Naive B cell (primary cell): ENCODE measurements around the gene CRHBP. TPM values are rescaled to one million over a fixed set of nuclear protein-coding genes. Genes with fewer than 3 reads are reported as not detected.
A peak's percentile ranks its signal among the peaks of the same experiment; 100 is the strongest.
"Not testable (repeated sequence)": the region's sequence is repeated elsewhere in the genome, so short reads cannot be mapped to it uniquely, and the experiment has no call there.

Experiments used
- ATAC-seq, 2 donors: fragments of 150-1000 bp; cut with Tn5 transposase; 2 replicates each; pipeline ENCODE4 v1.10.0; 2021; ENCODE audit warnings: low read depth in 2 of 2, mild to moderate bottlenecking in 2 of 2, moderate library complexity in 2 of 2
- DNase-seq: peaks from one replicate; pipeline ENCODE4 v3.0.0; 2022
- H3K27ac Mint-ChIP-seq, 6 donors: one replicate each; pipeline ENCODE4 v1.8.0; 2020 to 2022; ENCODE audit warnings: mild to moderate bottlenecking in 6 of 6, mixed read lengths in 6 of 6, moderate library complexity in 5 of 6, inconsistent platforms in 2 of 6
- H3K27me3 Mint-ChIP-seq, 3 donors: one replicate each; pipeline ENCODE4 v1.8.0; 2021 to 2022; ENCODE audit warnings: mixed read lengths in 3 of 3, mild to moderate bottlenecking in 1 of 3
- H3K36me3 Mint-ChIP-seq, 2 donors: one replicate each; pipeline ENCODE4 v1.8.0; 2020 to 2022; ENCODE audit warnings: mixed read lengths in 2 of 2, inconsistent platforms in 1 of 2, mild to moderate bottlenecking in 1 of 2
- H3K4me1 Mint-ChIP-seq, 3 donors: one replicate each; pipeline ENCODE4 v1.8.0; 2020 to 2022; ENCODE audit warnings: mixed read lengths in 3 of 3, inconsistent platforms in 1 of 3, mild to moderate bottlenecking in 1 of 3, moderate library complexity in 1 of 3
- H3K4me3 Mint-ChIP-seq, 8 donors: one replicate each; pipeline ENCODE4 v1.8.0; 2020 to 2022; ENCODE audit warnings: mild to moderate bottlenecking in 8 of 8, mixed read lengths in 8 of 8, moderate library complexity in 8 of 8, inconsistent platforms in 2 of 8
- H3K9me3 Mint-ChIP-seq, 7 donors: one replicate each; pipeline ENCODE4 v1.8.0; 2020 to 2022; ENCODE audit warnings: mixed read lengths in 7 of 7, mild to moderate bottlenecking in 5 of 7, inconsistent platforms in 2 of 7, moderate library complexity in 1 of 7
- polyA plus RNA-seq, 6 donors: library from polyadenylated mRNA; unstranded; fragments of 300-500 nt; fragmentation: Illumina TruSeq; gene quantifications; one replicate each; pipeline ENCODE4 v1.2.3, GENCODE V29; 2021; ENCODE audit warnings: low read depth in 6 of 6

CRHBP gene
- polyA plus RNA-seq, 6 donors from 2014 or later: not detected

DNA sequence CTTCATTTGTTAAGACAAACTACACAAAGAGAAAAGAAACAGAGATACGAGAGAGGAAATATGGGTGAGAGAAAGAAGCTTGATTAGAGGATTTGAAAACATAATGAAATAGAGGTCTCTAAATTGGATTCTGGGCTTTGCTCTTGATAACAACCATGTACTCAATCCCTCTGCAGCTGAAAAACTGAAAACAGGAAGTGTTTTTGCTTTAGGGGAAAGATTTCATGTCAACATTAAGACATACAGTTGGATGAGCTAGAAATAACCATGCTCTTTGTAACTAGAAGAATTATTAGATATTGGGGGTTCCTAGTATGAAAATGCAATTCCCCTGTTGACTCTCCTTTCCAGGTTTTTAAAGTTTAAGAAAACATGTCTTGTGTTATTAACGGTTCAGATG, 21.9 kb downstream of the CRHBP start:
- no peak overlapping the region for H3K27ac Mint-ChIP-seq
- no peaks in the 10 kb centered on the region for H3K36me3 Mint-ChIP-seq
- H3K27me3 Mint-ChIP-seq: peaks cover 0 to 7% (median 0%) of the 10 kb centered on the region in 3 donors
- no peaks in the 10 kb centered on the region for H3K9me3 Mint-ChIP-seq
- H3K4me3 Mint-ChIP-seq: no peak overlapping the region
- no peaks in the 10 kb centered on the region for H3K4me1 Mint-ChIP-seq
- ATAC-seq (no peak), DNase-seq (no peak)

DNA sequence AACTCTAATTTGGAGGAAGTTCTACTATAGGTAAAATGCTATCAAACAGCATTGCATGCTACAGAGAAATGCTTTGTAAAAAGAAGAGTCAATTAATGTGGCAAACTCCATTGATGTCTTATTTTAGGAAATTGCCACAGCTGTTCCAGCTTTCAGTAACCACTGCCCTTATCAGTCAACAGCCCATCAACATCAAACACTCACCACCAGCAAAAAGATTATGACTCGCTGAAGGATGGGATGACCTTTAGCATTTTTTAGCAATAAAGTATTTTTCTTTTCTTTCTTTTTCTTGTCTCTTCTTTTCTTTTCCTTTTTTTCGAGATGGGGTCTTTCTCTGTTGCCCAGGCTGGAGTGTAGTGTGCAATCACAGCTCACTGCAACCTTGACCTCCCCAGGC, 26.0 kb downstream of the CRHBP start:
- Mint-ChIP-seq H3K36me3 (no peaks in the 10 kb centered on the region), H3K27me3 (no peaks in the 10 kb centered on the region), H3K4me3 (no peak overlapping the region), H3K9me3 (peaks cover 0 to 1% (median 0%) of the 10 kb centered on the region in 7 donors), H3K27ac (no peak overlapping the region), H3K4me1 (no peaks in the 10 kb centered on the region)
- DNase-seq: no peak
- ATAC-seq: no peak

DNA sequence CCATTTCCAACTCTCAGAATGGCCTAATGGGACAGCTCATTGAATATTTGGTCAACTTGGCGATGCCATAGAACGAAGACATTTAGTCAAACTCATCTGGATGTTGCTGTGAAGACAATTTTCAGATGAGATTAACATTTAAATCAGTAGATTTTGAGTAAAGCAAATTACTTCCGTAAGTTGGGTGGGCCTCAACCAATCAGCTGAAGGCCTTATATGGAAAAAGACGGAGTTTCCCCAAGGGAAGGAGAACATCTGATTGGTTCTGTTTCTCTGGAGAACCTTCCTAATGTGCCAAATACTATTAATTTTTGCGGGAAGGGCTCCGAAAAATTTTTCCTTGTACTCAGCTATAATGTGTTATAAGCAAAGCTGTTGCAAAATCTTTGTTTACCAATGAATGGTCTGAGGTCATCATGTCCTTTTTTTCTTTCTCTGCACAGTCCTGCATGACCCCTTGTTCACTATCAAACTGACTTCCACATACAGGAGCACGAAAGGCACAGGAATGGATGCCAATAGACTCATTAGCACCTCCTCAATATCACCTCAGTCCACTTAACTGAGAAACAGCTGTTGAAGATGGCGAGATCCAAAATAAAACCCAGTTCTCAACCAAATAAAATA, 27.8 kb downstream of the CRHBP start:
- Mint-ChIP-seq H3K36me3 (no peaks in the 10 kb centered on the region), H3K9me3 (peaks cover 0 to 1% (median 0%) of the 10 kb centered on the region in 7 donors), H3K4me1 (no peaks in the 10 kb centered on the region), H3K27me3 (no peaks in the 10 kb centered on the region), H3K27ac (no peak overlapping the region), H3K4me3 (no peak overlapping the region)
- no peak for DNase-seq
- no peak for ATAC-seq

DNA sequence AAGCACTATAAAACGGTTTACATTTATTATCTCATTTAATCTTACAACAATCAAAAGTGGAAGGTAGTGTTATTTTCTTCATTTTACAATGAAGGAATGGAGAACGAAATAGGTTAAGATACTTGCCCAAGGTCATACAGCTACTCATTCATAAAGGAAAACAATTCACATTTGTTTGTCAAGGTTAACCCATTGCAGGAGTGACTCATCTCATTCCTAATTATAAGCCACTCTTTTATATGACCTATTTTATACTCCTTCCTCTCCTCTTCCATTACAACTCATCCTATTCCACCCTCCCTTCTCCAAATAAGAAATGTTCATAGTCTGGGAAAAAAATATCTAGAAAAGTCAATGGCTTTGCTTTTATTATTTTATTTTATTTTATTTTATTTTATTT, 29.6 kb downstream of the CRHBP start:
- Mint-ChIP-seq H3K4me1 (no peaks in the 10 kb centered on the region), H3K4me3 (no peak overlapping the region), H3K9me3 (peaks cover 0 to 2% (median 0%) of the 10 kb centered on the region in 7 donors), H3K27me3 (no peaks in the 10 kb centered on the region), H3K36me3 (no peaks in the 10 kb centered on the region), H3K27ac (no peak overlapping the region)
- no peak for DNase-seq
- no peak for ATAC-seq

DNA sequence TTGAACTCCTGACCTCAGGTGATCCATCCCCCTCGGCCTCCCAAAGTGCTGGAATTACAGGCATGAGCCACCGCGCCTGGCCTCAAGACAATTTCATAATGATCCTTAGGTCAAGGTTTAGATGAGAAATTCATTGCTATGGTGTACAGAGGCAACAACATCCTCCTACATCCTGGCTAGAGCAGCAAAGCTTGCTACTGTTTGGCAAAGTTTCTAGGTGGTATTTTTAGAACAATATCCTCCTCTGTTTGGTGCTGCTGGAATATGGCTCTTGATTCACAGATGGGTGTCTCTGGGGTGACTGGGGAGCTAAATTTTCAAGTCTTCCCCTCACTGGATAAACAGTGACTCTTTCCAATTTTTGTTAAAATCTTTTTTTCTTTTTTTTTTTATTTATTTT, 30.6 kb downstream of the CRHBP start:
- H3K9me3 Mint-ChIP-seq: peaks cover 0 to 2% (median 0%) of the 10 kb centered on the region in 7 donors
- no peak overlapping the region for H3K27ac Mint-ChIP-seq

DNA sequence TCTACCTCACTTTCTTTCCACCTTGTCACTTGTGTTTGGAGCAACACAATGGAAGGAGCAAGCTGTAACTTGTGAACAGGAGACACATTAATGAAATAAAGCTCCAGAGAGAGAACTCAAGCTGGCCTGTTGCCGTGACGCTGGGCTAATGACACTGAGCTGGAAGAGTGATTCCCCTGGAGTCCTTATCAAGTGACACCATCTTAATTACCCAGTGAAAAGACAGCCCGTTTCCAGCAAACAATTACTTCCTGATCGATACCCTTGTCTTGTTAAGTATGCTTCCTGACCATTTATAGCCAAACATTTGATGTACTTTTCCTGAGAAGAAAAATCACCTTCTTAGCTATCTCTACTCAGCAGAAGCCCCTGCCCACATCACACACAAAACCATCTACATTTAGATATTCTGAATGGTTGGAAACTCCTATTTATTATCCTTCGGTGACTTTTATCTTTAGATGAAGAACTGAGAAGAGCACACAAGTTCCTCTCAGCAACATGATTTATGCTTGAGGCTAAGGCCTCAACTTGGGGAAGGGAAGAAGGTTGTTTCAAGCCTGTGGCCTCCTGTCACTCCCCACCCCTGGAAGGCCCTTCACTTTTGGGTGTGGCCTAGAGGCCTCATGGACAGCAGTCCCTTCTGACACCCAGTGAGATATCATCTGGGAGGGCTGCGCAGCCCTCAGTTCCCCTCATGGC, 34.1 kb downstream of the CRHBP start:
- H3K4me1 Mint-ChIP-seq: no peaks in the 10 kb centered on the region

More for the DNA sequence above, 30.6 kb downstream of the CRHBP start:
- H3K4me3 Mint-ChIP-seq: no peak overlapping the region
- ATAC-seq (no peak), DNase-seq (no peak)
- no peaks in the 10 kb centered on the region for H3K36me3 Mint-ChIP-seq
- no peaks in the 10 kb centered on the region for H3K27me3 Mint-ChIP-seq
- no peaks in the 10 kb centered on the region for H3K4me1 Mint-ChIP-seq

GRCh38 chr5:76990899-76991459, 38.1 kb downstream of the CRHBP start:
- Mint-ChIP-seq H3K27ac (peak overlapping the region in 1 of 6 donors; percentile 21), H3K27me3 (no peaks in the 10 kb centered on the region), H3K9me3 (peaks cover 0 to 2% (median 0%) of the 10 kb centered on the region in 7 donors), H3K4me3 (no peak overlapping the region), H3K36me3 (no peaks in the 10 kb centered on the region), H3K4me1 (no peaks in the 10 kb centered on the region)
- no peak for ATAC-seq
- no peak for DNase-seq

More for the DNA sequence above, 34.1 kb downstream of the CRHBP start:
- ATAC-seq (no peak), DNase-seq (no peak)
- H3K9me3 Mint-ChIP-seq: peaks cover 0 to 2% (median 0%) of the 10 kb centered on the region in 7 donors
- H3K27me3 Mint-ChIP-seq: no peaks in the 10 kb centered on the region
- H3K27ac Mint-ChIP-seq: no peak overlapping the region
- H3K4me3 Mint-ChIP-seq: no peak overlapping the region
- H3K36me3 Mint-ChIP-seq: no peaks in the 10 kb centered on the region

DNA sequence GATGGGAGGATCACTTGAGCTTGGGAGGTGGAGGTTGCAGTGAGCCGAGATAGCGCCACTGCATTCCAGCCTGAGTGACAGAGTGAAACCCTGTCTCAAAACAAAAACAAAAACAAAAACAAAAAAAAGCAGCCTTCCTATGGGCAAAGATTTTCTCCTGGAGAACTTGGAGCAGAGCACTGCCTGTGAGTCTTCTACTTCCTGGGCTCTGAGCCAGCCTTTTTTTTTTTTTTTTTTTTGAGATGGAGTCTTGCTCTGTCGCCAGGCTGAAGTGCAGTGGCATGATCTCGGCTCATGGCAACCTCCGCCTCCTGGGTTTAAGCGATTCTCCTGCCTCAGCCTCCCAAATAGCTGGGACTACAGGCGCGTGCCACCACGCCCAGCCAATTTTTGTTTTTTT, 40.6 kb downstream of the CRHBP start:
- DNase-seq, H3K4me3 Mint-ChIP-seq, H3K27me3 Mint-ChIP-seq, ATAC-seq, H3K27ac Mint-ChIP-seq, H3K9me3 Mint-ChIP-seq, H3K4me1 Mint-ChIP-seq, H3K36me3 Mint-ChIP-seq: not testable (repeated sequence)

GRCh38 chr5:76994337-76994736, 41.5 kb downstream of the CRHBP start:
- Mint-ChIP-seq H3K36me3 (no peaks in the 10 kb centered on the region), H3K4me3 (no peak overlapping the region), H3K4me1 (no peaks in the 10 kb centered on the region), H3K27me3 (peaks cover 0 to 5% (median 4%) of the 10 kb centered on the region in 3 donors), H3K27ac (no peak overlapping the region), H3K9me3 (peaks cover 0 to 13% (median 0%) of the 10 kb centered on the region in 7 donors)
- ATAC-seq (no peak), DNase-seq (no peak)

DNA sequence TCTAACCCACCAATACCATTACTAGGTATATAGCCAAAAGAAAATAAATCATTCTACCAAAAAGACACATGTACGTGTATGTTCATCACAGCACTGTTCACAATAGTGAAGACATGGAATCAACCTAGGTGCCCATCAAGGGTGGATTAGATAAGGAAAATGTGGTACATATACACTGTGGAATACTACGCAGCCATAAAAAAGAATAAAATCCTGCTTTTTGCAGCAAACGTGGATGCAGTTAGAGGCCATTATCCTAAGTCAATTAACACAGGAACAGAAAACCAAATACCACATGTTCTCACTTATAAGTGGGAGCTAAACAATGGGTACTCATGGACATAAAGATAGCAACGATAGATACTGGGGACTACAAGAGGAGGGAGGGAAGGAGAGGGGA, 45.4 kb downstream of the CRHBP start:
- not testable (repeated sequence) for H3K4me3 Mint-ChIP-seq, H3K4me1 Mint-ChIP-seq, DNase-seq, H3K36me3 Mint-ChIP-seq, H3K27ac Mint-ChIP-seq, ATAC-seq
- Mint-ChIP-seq H3K9me3 (peaks cover 0 to 13% (median 0%) of the 10 kb centered on the region in 7 donors), H3K27me3 (peaks cover 4 to 13% (median 10%) of the 10 kb centered on the region in 3 donors)

DNA sequence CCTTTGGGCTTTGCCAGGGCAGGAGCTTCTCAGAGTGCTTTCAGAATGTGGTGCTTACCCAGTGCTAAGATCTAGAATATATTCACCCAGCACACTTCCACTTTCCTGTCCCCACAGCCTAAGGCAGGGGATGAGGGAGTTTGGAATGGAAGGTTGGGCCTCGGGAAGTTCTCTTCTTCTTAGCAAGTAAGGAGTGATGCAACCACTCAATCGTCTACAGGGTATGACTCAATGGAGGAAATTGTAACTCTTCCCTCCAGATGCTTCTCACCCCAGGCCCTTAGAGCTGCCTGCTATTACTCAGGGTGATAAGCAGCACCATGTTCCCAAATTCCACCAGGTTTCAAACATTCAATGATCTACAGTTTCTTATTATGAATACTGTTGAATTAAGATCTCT, 46.6 kb downstream of the CRHBP start:
- DNase-seq (no peak), ATAC-seq (no peak)
- Mint-ChIP-seq H3K4me3 (no peak overlapping the region), H3K36me3 (no peaks in the 10 kb centered on the region), H3K27me3 (peaks cover 4 to 13% (median 10%) of the 10 kb centered on the region in 3 donors), H3K27ac (no peak overlapping the region), H3K9me3 (peaks cover 0 to 13% (median 0%) of the 10 kb centered on the region in 7 donors), H3K4me1 (no peaks in the 10 kb centered on the region)

- DNase-seq: no peak
- Mint-ChIP-seq H3K27me3 (peaks cover 4 to 23% (median 10%) of the 10 kb centered on the region in 3 donors), H3K4me1 (no peaks in the 10 kb centered on the region), H3K9me3 (peaks cover 0 to 8% (median 0%) of the 10 kb centered on the region in 7 donors), H3K27ac (no peak overlapping the region), H3K36me3 (no peaks in the 10 kb centered on the region), H3K4me3 (no peak overlapping the region)
- ATAC-seq: no peak
These were observed 50.4 kb downstream of the CRHBP start for GRCh38 chr5:77003246-77003645.

GRCh38 chr5:77006124-77006523, 53.3 kb downstream of the CRHBP start:
- no peaks in the 10 kb centered on the region for H3K9me3 Mint-ChIP-seq
- H3K4me3 Mint-ChIP-seq: no peak overlapping the region
- ATAC-seq (no peak), DNase-seq (no peak)
- H3K4me1 Mint-ChIP-seq: no peaks in the 10 kb centered on the region
- H3K27ac Mint-ChIP-seq: no peak overlapping the region
- no peaks in the 10 kb centered on the region for H3K36me3 Mint-ChIP-seq
- peaks cover 7 to 20% (median 10%) of the 10 kb centered on the region in 3 donors for H3K27me3 Mint-ChIP-seq

DNA sequence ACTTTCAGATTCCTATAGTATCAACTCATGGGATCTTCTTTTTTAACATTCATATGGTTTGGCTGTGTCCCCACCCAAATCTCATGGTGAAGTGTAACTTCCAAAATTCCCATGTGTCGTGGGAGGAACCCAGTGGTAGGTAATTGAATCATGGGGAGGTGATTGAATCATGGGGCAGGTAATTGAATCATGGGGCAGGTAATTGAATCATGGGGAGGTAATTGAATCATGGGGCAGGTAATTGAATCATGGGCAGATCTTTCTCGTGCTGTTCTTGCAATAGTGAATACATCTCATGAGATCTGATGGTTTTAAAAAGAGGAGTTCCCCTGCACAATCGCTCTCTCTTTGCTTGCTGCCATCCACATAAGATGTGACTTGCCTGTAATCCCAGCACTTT, 55.6 kb downstream of the CRHBP start:
- no peak for ATAC-seq
- Mint-ChIP-seq H3K27me3 (peaks cover 0 to 20% (median 8%) of the 10 kb centered on the region in 3 donors), H3K4me3 (no peak overlapping the region), H3K27ac (no peak overlapping the region), H3K9me3 (no peaks in the 10 kb centered on the region), H3K36me3 (no peaks in the 10 kb centered on the region), H3K4me1 (no peaks in the 10 kb centered on the region)
- DNase-seq: no peak
